Lung microvascular endothelial cell (primary cell): ENCODE results near the gene RITA1. TPM values are rescaled to one million over a fixed set of nuclear protein-coding genes. Genes with fewer than 3 reads are reported as not detected.
"Not testable (repeated sequence)": the region's sequence is repeated elsewhere in the genome, so short reads cannot be mapped to it uniquely, and the experiment has no call there.

Source experiments
- DNase-seq, 2 donors: peaks; one replicate each; pipeline versions ENCODE4 v3.0.0 to v3.0.0-alpha.2; 2010; ENCODE audit warnings: low read depth in 2 of 2
- total RNA-seq: library from RNA; depleted of rRNA; stranded (reverse); fragments of >200 nt; gene quantifications from 2 replicates; pipeline ENCODE4 v1.2.1, GENCODE V29; 2014

RITA1 gene
- total RNA-seq, 1 donor from 2014 or later: 15.9 TPM

DNA sequence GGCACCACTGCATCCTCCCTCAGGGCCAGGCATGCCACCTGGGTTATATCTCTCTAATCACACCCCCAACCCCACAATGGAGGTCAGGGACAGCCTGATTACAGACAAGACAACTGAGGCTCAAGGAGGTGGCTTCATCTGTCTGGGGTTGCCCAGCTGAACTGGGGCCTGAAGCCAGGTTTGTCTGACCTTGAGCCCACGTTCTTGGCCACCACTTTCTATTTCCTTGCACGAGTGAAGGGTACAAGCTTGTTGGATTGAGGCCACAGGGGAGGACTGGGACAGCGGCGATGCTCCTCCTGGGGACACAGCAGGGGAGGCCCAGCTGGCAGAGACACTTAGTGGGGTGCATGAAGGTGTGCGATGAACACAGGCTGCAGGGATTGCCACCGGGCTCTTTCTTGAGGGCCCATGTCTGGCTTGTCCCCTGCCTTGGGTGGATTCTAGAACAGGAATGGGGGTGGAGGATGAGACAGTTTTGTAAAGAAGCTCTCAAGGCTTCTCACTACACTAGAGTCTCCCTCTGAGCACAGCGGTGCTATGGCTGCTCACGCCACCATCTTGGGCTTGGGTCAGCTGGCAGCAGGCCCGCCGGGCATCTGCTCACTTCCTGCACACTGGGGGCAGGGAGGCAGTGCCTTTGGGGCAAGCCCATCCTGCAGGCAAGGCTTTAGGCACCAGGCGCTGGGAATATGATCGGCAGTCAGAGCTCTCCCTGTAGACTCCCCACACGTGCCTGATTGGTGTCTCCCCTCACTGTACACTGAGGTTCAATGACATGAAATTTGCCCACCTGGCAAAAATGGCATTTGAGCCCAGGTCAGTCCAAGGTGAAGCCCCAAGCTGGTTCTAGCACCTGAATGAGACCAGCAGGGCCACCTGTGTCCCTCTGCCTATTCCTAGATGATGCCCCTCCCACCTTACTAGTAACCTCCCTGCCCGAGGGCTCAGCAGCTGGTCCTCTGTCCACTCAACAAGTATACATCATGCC lies 16.0 kb downstream of the RITA1 start:
- no peak for DNase-seq

DNA sequence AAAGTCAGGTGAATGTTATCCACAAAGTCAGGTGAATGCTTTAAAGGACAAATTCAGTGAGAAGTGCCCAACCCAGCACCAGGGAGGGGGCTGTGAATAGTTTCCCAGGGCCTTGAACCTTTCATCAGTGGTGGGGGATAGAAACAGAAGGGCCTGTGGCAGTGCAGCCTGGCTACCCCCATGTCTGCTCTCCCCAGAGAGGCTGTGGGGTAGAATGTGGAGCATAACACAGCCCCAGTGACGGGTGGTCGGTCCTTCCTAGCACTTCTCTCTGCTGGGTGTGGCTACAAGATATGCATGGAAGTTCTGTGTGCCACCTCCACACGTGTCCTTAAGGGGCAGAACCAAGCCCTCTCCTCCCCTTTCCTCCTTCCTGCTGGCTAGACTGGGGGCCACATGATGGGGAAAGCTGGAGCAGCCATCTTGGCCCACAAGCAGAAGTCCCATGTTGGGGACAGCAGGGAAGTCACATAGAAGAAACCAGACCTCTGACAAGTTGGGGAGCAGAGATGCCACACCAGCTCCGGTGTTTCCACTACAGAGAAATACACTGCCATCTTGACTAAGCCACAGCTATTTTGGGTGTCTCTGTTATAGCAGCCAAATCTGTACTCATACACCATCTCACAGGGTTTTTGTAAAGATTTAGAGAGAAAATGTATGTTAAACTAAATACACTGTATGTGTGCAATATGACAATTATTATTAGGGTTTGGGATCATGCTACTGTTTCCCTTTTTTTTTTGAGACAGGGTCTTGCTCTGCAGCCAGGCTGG lies 17.0 kb downstream of the RITA1 start:
- DNase-seq: no peak

DNA sequence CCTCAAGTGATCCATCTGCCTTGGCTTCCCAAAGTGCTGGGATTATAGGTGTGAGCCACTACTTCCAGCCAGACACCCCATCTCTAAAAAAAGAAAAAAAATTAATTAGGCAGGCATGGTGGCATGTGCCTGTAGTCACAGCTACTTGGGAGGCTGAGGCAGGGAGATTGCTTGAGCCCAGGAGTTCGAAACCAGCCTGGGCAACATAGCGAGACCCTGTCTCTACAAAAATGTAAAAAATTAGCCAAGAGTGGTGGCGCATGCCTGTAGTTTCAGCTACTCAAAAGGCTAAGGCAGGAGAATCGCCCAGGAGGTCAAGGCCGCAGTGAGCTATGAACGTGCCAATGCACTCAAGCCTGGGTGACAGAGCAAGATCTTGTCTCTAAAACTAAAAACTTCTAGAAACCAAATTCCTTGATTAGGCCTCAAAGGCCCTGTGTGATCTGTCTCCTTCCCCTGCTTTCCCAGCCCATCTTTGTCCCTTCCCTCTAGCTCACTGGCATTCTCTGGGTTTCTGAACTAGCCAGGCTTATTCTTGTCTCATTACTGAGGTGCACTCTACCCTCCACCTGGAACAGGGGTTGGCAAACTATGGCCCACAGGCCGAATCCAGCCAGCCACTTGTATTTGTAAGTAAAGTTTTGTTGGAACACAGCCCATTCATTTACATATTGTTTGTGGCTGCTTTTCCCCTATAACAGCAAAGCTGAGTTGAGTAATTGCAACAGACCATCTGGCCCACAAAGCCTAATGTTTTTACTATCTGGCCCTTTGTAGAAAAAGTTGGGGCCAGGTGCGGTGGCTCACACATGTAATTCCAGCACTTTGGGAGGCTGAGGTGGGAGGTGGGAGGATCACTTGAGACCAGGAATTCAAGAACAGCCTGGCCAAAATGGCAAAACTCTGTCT lies 18.6 kb downstream of the RITA1 start:
- DNase-seq: no peak

DNA sequence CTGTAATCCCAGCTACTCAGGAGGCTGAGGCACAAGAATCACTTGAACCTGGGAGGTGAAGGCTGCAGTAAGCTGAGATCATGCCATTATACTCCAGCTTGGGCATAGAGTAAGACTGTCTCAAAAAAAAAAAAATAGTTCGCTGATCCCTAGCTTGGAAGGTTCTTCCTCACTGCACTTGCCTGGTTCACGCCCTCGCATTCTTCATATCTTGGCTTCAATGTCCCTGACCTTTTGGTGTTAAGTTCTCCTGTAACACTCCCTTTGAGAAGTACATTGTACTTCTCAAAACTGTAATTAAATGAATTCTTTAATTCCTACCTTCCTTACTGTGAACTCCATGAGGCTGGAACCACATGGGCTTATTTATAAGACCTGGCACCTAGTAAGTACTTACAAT lies 19.3 kb downstream of the RITA1 start:
- DNase-seq: no peak

DNA sequence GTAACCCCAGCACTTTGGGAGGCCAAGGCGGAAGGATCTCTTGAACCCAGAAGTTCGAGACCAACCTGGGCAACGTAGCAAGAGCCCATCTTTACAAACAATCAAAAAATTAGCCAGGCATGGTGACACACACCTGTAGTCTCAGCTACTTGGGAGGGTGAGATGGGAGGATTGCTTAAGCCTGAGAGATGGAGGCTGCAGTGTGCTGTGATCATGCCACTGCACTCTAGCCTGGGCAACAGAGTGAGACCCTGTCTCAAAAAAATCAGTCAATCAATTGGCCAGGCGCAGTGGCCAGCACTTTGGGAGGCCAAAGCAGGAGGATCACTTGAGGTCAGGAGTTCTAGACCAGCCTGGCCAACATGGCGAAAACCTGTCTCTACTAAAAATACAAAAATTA lies 21.3 kb downstream of the RITA1 start:
- not testable (repeated sequence) for DNase-seq

DNA sequence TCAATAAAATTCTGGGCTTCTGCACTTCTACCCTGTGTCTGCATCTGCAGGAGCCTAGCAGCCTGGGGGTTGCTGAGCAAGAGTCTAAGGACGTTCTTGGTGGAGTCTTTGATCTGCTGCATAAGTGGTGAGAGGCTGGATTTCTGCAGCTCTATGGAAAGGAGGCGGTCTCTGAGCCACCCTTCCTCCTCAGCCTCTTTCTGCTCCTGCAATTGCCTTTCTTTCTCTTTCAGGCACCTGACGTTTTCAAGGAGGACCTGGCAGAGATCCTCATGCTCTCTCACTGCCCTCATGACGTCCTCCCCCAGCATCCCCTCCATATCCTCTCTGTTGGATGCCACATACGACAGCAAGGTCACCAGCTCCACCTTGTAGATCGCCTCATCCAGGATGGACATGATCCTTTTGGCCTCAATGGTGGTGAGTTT lies 22.1 kb downstream of the RITA1 start:
- no peak for DNase-seq

DNA sequence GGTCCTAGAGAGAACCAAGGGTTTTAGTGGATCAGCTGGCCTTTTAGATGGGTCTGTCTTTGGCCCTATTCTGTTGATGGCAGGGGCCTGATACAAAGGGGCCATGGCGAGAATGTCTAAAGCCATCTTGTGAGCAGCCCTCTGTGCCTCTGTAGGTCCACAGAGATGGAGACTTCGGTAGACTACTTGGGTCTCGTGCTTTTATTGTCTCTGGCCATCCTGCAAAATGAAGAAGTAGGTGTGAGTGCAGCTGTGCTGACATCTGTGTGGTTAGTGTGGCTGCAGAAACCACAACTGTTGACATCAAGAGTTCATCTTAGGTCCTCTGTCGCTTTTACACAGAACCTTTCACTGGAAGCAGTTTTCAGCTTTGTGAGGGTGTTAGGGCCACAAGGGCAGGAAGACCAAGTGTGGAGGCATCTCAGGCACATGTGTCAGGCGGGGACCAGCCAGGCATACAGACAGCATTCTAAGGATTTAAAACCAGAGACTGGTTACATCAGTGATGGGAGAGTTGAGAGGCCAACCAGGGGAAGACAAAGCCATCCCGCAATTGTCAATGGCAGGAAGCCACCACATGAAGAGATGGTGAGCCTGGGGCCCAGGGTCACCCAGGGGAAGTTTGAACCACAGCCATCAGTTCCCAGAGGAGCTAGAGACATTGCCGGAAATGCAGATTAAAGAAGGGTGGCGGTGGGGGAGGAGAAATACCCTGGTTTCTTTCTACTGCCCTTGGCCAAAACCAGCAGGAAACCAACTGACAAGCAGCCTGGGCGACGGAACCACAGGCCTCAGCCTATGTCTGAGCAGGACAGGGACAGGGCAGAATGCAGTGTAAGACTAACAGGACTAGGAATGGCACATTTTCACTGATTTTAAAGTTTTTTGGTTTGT lies 22.8 kb downstream of the RITA1 start:
- DNase-seq: peak in 1 of 2 donors; percentile 29

DNA sequence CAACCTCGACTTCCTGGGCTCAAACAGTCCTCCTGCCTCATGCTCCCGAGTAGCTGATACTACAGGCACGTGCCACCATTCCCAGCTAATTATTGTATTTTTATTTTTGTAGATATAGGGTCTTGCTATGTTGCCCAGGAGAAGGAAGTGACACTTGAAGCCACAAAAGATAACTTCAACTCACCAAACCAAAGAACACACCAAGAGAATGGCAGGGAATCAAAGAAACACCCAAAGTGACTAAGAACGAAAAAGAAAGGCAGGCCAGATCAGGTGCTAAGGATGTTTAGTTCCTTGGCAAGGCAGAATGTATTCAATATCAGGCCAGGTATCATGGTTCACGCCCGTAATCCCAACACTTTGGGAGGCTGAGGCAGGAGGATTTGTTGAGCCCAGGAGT lies 25.6 kb downstream of the RITA1 start:
- no peak for DNase-seq

DNA sequence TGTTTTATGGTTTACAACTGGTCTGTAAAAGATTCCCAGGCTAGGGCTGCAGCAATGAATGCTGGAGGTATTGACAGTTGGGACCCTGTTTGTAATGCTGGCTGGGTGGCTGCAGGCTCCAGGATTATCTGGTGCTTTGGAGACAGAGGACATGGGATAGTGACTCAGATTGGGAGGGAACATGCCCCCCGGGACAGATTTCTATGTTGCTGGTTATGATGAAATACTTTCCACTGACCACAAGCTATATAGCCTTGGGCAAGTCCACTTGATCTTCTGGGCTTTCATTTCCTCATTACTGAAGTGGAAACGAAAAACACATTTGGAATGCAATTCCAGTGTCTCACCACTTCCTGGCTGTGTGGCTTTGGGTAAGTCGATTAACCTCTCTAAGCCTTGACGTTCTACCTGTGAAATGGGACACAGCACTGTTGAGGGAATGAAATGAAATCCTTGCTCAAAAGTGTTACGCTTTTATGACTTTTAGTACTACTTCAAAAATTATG lies 29.4 kb downstream of the RITA1 start:
- DNase-seq: peak; percentile 91 to 93

DNA sequence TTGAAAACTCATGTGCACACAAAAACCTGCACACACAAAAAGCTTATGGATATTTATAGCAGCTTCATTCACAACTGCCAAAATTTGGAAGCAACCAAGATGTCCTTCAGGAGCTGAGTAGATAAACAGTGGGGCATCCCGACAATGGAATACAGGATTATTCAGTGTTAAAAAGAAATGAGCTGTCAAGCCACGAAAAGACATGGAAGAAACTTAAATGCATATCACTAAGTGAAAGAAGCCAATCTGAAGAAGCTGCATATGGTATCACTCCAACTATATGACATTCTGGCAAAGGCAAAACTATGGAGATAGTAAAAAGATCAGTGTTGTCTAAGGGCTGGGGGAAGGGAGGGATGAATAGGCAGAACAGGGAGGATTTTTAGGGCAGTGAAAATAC lies 30.5 kb downstream of the RITA1 start:
- DNase-seq: no peak

DNA sequence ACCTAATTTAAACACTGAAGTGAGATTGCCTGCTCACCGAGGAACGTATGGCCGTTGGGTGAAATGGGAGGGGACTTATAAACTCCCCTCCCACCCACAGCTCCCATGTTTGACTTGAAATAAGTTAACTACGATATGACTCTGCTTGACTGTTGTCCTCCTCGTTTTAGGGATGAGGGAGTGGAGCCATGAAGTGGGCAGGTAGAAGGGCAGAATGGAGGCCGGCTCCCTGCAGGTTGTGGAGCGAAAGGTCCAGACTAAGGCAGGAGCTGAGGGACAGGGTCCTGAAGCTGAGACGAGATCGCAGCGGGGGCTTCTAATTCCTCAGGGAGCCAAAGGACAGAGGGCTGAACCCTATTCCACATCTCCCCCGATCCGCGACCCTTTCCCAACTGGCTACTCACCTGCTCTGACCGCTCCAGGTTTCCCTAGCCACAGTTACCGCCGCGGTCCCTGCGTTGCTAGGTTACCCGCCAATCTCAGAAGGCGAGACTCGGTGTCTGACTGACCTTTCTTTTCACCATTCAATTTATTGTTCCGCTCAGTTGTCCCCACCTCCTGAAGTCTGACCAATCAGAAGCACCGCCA lies 35.2 kb downstream of the RITA1 start:
- peak in 1 of 2 donors; percentile 50 for DNase-seq

DNA sequence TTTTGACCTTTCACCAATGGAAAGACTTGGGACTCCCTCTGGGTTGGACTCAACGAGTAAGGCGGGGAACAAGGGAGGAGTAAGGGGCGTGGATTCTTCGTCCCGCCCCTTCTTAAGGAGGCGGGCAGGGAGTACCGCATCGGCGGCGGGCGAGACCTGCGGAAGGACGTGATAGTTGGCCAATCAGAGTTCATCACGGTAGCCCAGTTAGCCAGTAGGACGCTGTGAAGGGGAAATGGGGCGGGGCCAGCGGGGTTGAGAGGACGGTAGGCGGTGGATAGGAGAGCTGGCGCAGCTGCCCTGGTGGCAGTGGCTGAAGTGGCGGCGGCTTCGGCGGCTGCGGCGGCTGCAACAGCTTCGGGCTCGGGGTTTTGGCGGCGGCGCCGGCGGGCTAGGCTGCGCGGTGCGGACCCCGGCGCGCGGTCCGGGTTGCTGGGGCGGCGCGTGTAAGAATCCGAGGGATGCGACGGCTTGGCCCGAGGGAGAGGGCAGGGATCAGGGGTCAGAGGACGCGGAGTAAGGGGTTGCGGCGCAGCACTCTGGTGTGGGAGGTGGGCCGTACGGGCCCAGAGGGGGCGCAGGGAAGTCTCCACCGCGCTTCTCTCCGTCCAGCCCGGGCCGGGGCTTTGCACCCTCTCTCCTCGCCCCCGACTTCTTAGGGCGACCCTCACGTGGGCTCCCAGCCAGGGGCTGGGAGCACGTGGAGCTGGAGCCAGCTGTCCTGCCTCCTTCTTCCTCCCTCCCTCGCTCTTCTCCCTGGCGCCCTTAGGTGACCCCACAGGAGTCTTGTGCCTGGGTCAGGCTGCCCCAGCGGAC lies 35.9 kb downstream of the RITA1 start, which contains the start of gene TPCN1:
TPCN1 (plus strand) TSS at position 284 of the 816 bp plus-strand sequence. CDS start 5,389 bp downstream, outside the sequence.
- peak; percentile 100 for DNase-seq

DNA sequence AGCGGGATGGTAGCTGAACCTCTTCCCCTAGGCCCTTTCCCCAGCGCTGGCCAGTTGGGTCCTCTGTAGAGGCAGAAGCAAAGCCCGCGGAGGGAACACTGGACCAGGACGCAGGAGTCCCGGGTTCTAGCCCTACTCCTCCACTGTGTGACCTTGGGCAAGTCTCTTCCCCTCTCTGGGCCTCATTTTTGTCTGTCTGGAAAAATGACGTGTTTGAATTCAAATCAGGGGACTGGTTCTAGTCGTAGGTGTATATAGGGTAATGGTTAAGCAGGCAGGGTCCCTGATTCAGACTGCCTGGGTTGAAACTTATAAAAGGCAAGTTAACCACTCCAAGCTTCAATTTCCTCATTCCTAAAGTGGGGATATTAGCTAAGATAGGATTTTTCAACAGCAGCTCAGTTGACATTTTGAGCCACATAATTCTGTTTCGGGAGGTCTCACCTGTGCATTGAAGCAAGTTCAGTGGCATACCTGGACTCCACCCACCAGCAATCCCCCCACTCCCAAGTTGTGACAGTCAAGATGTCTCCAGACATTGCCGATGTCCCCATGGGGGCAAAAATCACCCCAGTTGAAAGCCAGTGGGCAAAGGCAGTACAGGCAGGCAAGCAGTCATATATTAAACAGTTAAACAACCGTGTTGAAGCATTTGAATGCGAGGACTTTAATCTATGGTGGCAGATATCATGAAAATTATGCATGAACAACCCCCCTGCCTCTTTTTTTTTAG lies 36.6 kb downstream of the RITA1 start:
- DNase-seq: peak in 1 of 2 donors; percentile 25

DNA sequence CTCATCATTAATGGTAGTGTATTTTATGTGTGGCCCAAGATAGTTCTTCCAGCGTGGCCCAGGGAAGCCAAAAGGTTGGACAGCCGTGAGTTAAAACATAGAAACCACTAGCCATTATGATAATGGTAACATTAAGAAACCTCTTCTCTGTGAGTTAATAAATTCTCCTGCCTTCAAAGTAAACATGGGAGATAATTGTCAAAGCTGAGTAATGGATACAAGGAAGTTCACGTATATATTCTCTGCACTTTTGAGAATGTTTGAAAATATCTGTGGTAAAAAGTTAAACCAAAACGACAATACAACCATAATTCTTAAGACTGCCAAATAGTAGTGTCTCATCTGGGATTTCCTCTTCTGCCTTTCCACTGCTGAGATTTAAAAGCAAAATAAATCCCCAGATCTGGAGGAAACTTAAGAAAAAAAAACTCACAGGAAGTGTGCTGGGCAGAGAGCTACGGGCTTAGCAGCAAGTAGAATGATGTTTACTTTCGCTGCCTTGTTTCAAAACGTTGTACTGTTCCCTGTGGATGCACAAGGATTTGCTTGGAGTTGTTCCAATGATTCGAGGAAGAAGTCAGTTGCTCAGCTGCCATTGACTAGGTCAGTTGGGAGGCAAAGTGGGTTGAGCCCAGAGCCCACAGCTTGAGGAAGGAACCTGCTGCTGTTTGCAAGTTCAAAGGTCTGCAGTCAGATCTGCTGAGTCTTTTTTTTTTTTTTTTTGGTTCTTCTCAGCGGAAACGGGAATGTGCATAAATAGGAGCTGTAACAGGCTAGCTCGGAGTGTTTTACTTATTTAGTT lies 37.4 kb downstream of the RITA1 start:
- DNase-seq: peak; percentile 58 to 96

DNA sequence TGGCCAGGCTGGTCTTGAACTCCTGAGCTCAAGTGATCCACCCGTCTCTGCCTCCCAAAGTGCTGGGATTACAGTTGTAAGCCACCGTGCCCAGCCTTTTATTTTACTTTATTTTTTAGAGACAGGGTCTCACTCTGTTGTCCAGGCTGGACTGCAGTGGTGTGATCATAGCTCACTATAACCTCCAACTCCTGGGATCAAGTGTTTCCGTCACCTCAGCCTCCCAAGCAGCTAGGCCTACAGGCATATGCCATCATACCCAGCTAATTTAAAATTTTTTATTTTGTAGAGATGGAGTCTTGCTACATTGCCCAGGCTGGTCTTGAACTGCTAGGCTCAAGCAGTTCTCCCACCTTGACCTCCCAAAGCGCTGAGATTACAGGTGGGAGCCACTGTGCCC lies 39.4 kb downstream of the RITA1 start:
- no peak for DNase-seq

DNA sequence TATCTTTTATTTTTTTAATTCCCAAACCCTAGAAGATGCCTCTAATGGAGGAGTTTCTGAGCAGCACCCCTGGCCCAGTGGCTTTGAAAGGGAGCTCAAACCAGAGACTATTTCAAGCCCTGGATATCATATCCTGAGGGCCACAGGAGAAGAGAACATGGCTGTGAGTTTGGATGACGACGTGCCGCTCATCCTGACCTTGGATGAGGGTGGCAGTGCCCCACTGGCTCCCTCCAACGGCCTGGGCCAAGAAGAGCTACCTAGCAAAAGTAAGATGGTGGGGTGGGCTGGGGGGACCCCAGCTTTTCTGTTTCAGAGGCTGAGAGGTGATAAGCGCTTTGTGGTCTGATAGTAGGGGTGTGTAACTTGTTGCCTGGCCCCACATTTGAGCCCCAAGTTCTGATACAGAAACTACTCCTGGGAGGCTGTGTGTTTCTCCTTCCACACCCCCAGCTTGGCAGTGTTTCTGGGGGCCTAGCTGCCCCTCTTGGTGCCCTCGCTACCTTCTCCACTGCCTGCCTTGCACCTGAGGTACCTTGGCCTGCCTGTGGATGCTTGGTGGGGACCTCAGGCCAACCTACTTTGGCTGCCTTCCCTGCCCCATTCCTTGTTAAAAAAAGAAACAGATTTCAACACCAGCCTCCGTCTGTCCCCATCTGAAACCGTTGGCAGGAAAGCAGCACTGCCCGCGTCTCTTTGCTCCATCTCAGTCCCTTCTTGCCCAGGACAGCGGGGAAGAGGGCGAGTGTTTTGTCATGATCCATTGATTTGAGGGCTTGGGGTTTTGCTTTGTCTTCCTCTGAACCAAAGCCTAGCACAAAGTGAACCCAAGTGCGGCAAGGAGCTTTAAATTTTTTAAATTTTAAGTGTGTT lies 41.4 kb downstream of the RITA1 start:
- DNase-seq: no peak
